GM21717 (cell line): ENCODE results near the gene DLG2.
"Not testable (repeated sequence)": the region's sequence is repeated elsewhere in the genome, so short reads cannot be mapped to it uniquely, and the experiment has no call there.

ENCODE experiments used
- ATAC-seq: cut with Tn5 transposase; IDR thresholded peaks from one replicate; pipeline ENCODE4 v1.9.1; 2021; ENCODE audit warnings: mild to moderate bottlenecking, moderate library complexity; ENCODE audit not compliant: unreplicated experiment

DLG2 gene

DNA sequence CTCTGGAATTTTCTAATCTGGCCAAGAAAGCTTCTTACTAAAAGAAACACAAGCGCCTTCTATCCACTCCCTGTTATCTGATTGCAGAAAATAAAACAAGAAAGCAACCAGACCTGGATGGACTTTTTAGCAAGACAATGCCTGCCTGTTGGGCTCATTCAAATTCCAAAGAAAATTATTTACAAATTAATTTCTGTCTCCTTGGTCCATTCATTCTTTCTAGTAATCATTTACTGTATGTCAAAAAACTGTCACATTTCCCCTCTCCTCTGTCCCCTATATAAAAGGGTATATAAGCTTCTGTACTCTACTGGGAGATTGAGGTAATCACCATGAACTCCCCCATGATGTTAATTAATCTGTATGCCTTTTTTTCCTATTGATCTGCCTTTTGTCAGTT is 279.9 kb downstream of the DLG2 start:
- ATAC-seq = no peak

- no peak for ATAC-seq
Measured at GRCh38 chr11:85346484-85346883, 280.7 kb downstream of the DLG2 start.

GRCh38 chr11:85340846-85341245 is 286.3 kb downstream of the DLG2 start:
- ATAC-seq = not testable (repeated sequence)

DNA sequence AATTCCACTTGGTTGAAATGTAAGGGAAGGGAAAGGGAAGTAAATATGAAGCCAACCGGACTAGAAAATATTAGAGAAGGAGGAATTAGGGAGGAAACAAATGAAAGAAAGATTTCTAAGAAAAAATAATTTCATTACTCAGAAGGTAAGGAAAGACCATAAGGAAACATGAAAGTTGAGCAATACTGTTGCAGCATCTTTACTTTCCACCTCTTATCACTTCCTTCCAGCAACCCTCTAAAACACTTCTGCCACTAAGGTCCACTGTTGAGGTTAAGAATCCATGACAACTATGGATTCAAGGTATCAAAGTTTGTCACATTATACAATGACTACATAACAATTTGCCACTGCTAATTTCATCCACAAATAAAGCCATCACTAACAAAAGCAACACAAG is 308.6 kb downstream of the DLG2 start:
- ATAC-seq = no peak

GRCh38 chr11:85316967-85317366 is 310.2 kb downstream of the DLG2 start:
- ATAC-seq = peak; percentile 98

GRCh38 chr11:85313741-85314140 is 313.4 kb downstream of the DLG2 start:
- no peak for ATAC-seq

DNA sequence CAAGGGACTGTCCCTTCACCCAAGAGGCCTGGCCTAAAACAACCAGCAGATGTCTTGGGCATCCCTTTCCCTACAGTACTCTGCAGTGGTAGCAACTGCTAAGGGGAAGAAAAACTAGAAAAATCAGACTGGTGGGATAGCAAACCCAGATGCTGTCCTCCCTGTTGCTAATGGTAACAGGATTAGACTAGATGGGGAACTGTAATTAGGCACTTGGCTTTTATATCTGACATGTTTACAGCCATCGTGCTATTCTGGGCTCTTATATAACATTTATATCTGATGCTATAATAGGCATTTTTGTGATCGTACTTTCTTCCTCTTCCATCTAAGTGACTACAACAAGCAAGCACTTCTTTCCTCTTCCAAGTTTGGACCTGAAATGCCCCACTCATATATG is 316.7 kb downstream of the DLG2 start:
- no peak for ATAC-seq

GRCh38 chr11:85307366-85307765 is 319.8 kb downstream of the DLG2 start:
- ATAC-seq = no peak

- ATAC-seq = no peak
Measured at GRCh38 chr11:85301895-85302678, 325.1 kb downstream of the DLG2 start.

DNA sequence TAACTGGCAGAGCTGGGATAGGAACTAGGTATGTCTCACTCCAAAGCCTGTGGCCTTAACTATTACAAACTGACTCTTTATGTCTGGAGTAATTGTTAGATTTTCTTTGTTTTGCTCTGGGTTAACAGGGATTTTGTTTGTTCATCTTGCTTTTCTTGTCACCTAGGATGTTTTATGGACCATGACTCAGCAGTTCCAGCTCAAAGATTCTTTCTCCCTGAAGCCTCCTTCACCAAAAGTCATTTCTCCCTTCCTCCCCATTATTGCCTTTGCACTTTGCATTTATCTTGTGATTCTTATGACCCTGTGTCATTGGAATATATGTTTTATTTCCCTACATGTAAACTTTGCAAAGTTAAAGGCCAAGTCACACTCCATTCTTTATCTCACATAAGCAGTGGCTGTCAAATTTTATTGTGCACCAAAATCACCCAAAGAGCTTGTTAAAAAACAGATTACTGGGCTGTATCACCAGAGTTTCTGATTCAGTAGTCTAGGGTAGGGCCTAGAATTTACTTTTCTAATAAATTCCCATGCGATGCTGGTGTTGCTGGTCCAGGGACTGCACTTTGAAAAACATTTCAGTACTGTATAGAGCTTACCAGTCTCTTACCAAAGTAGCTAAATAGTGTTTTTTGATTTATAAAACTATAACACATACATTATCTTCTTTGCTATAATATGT is 327.7 kb downstream of the DLG2 start:
- ATAC-seq = no peak

- ATAC-seq = no peak
Measured at GRCh38 chr11:85295694-85296271, 331.4 kb downstream of the DLG2 start.

DNA sequence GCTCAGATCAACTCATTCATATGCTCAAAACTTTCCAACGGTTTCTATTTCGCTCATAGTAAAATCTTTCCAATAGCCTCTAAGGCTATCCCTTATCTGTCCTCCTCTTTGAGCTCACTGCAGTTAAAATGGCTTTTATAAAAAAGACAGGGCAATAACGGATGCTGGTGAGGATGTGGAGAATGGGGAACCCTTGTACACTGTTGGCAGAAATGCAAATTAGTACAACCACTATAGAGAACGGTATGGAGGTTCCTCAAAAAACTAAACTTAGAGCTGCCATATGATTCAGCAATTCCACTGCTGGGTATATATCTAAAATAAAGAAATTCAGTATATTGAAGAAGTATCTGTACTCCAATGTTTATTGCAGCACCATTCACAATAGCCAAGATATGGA is 345.6 kb downstream of the DLG2 start:
- no peak for ATAC-seq

DNA sequence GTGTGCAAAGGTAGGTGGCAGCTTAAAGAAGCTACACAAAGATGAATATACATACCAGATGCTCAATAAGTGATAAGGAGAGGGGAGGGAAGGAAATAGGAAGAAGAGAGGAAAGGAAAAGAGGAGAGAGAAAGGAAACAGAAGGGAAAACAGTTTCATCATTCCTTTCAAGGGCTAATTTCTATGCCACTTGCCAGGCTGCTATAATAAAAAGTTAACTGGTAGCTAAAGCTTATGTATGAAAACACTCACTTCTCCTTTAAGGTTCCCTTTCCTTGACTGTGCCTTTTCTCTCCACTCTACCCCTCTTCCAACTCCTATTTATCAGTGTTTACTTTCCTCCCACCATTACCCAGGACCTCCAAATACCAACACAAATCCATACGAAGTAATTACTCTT is 347.9 kb downstream of the DLG2 start:
- ATAC-seq = no peak

GRCh38 chr11:85277693-85278092 is 349.5 kb downstream of the DLG2 start:
- no peak for ATAC-seq

DNA sequence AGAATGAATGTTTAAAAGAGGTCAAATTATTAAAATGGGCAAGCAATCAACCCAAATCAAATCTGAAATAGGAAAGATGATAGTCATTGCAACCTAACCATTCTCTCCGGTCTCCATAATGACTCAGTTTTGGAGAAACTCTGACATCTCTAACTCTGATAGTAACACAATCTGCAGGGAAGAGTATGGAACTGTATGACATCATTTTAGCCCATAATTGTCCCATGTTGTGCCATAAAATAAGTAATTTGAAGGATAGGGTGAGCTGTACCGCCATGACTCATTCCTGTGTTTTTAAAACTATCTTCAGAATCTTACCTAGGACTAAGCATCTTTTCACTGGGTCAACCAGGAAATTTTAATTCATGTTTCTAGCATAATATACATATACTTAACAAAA is 350.8 kb downstream of the DLG2 start:
- no peak for ATAC-seq

- ATAC-seq = not testable (repeated sequence)
Measured at GRCh38 chr11:85270315-85270714, 356.8 kb downstream of the DLG2 start.

DNA sequence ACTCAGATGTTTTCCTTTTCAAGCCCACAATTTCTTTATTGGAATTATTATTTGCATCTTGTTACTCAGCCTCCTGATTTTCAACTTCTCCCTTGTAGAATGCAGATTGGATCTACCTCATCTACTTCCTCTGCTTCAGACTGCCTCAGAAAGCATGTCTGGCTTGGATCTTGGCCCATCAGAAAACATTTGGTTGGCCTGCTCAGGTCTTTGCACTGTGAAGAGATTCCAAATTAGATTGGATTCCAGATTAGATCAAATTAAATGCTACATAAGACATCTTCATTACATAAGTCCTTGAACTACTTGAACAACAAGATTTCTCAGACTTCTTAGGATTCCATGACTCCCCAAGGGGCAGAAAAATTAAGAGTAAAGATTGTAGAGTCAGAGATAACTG is 358.0 kb downstream of the DLG2 start:
- ATAC-seq = no peak

GRCh38 chr11:85266646-85267045 is 360.5 kb downstream of the DLG2 start:
- ATAC-seq = no peak

- ATAC-seq = no peak
Measured at GRCh38 chr11:85263328-85263727, 363.8 kb downstream of the DLG2 start.

DNA sequence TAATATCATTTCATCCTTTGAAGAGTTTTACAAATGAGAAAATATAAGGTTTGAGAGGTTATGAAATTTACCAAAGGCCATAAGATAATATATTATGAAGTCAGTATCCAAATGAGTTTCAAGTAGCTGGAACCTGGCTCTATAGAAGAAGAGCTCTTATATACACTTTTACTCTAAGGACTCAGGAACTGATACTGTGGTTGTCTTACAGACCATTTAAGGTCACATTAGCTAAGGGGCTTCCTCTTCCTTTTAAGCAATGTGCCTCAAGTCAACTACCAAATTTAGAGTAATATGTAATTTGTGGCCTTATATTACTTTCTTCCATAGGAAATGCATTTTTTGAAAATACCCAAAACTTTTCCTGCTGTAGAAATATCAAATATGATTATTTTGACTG is 369.3 kb downstream of the DLG2 start:
- ATAC-seq = no peak

- no peak for ATAC-seq
Measured at GRCh38 chr11:85256433-85256832, 370.7 kb downstream of the DLG2 start.

- ATAC-seq = no peak
Measured at GRCh38 chr11:85249482-85249881, 377.7 kb downstream of the DLG2 start.
